ENCODE measurements around the gene LUC7L. TPM values are rescaled to one million over a fixed set of nuclear protein-coding genes. Genes with fewer than 3 reads are reported as not detected.

The LUC7L gene
- total RNA-seq, 1 donor = 52.7 TPM

- TF ChIP-seq, protein P1, sequence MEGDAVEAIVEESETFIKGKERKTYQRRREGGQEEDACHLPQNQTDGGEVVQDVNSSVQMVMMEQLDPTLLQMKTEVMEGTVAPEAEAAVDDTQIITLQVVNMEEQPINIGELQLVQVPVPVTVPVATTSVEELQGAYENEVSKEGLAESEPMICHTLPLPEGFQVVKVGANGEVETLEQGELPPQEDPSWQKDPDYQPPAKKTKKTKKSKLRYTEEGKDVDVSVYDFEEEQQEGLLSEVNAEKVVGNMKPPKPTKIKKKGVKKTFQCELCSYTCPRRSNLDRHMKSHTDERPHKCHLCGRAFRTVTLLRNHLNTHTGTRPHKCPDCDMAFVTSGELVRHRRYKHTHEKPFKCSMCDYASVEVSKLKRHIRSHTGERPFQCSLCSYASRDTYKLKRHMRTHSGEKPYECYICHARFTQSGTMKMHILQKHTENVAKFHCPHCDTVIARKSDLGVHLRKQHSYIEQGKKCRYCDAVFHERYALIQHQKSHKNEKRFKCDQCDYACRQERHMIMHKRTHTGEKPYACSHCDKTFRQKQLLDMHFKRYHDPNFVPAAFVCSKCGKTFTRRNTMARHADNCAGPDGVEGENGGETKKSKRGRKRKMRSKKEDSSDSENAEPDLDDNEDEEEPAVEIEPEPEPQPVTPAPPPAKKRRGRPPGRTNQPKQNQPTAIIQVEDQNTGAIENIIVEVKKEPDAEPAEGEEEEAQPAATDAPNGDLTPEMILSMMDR (IDR thresholded peaks at IDR 0.05; ENCODE audit: insufficient read depth, low read depth, low read length) = no peak
- H3K4me3 ChIP-seq (ENCODE audit: low read depth, low read length) = no peak overlapping the region
- DNase-seq (ENCODE audit: low read depth) = no peak
Measured at GRCh38 chr16:265711-266110, 36.5 kb upstream of the LUC7L start.

GRCh38 chr16:265002-265529 lies 35.8 kb upstream of the LUC7L start:
- H3K4me3 ChIP-seq (ENCODE audit: low read depth, low read length) = no peak overlapping the region
- DNase-seq (ENCODE audit: low read depth) = no peak
- TF ChIP-seq, protein P1 (IDR thresholded peaks at IDR 0.05; ENCODE audit: insufficient read depth, low read depth, low read length) = no peak

DNA sequence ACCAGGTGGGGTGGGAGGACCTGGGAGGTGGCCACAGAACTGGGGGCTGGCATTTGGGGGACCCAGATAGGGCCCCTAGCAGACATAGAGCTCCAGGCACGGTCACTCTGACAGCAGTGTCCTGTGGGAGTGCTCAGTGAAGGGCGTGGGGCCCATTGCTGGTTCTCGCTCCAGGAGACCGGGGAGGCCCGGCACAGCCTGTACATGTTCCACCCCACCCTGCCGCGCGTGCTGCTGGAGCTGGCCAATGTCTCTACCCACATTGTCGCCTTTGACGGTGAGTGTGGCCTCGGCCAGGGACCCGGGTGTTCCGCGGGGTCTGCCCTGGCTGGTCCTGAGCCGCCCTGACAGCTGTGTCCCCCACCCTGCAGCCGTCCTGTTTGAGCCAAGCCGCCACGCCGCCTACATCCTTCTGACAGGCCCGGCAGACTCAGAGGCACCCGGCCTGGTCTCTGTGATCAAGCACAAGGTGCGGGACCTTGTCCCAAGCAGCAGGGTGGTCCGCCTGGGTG lies 35.2 kb upstream of the LUC7L start:
- TF ChIP-seq, protein P1 (IDR thresholded peaks at IDR 0.05; ENCODE audit: insufficient read depth, low read depth, low read length) = no peak
- DNase-seq (ENCODE audit: low read depth) = no peak
- H3K4me3 ChIP-seq (ENCODE audit: low read depth, low read length) = no peak overlapping the region

DNA sequence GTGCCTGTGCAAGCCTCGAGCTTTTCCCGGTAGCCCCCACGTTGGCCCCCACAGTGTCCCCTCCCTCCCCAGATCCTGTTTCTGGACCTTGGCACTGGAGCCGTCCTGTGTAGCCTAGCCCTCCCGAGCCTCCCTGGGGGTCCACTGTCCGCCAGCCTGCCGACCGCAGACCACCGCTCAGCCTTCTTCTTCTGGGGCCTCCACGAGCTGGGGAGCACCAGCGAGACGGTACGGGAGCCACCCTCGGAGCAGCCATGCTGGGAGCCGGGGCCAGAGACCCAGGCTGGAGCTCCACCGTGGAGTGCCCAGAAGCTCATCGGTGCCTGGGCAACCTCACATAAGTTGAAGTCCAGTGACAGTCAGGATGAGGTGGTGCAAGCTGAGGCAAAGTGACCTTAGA lies 34.7 kb upstream of the LUC7L start:
- DNase-seq (ENCODE audit: low read depth) = no peak

GRCh38 chr16:263182-263774 lies 34.0 kb upstream of the LUC7L start:
- no peak for DNase-seq (ENCODE audit: low read depth)
- no peak overlapping the region for H3K4me3 ChIP-seq (ENCODE audit: low read depth, low read length)
- TF ChIP-seq, protein P1 (IDR thresholded peaks at IDR 0.05; ENCODE audit: insufficient read depth, low read depth, low read length) = no peak

More for the DNA sequence above, 34.7 kb upstream of the LUC7L start:
- TF ChIP-seq, protein P1 (IDR thresholded peaks at IDR 0.05; ENCODE audit: insufficient read depth, low read depth, low read length) = no peak
- no peak overlapping the region for H3K4me3 ChIP-seq (ENCODE audit: low read depth, low read length)

- TF ChIP-seq, protein P1 (IDR thresholded peaks at IDR 0.05; ENCODE audit: insufficient read depth, low read depth, low read length) = no peak
- no peak for DNase-seq (ENCODE audit: low read depth)
- H3K4me3 ChIP-seq (ENCODE audit: low read depth, low read length) = no peak overlapping the region
Measured at GRCh38 chr16:262121-262745, 33.0 kb upstream of the LUC7L start.

Data from fibroblast of villous mesenchyme (primary cell).